ENCODE results near the gene NCAM2.

NCAM2 gene

DNA sequence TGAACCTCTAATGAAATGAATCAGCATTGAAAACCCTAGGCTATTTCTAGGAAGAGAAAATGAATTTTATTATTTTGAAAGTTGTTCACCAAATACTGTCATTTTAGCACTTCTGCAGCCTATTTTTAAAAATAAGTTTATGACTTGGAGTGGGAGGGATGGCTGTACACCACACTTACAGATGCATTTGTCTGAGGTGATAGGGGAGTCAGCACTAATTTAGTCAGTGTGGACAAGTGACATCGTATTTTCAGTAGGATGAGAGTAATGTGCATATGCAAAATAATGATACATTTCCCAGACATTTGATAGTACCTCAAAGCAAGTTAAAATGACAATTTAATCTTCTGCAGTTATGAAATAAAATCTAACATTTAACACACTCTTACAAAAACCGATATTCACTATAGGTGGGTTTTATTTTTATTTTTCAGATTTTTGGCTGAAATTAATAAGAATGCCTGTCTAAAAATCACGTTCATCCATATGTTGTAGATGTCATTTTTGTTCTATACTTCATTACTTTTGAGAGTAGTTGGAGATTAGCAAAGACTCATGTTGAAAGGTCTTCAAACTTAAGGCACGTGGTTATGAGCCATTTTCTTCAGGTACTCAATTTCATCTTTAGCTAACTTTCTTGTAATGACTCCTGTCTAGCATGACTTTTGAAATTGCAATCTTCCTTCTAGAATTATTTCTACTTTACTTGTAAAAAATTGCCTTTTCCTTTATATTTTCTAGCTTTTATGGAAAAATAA is 186.7 kb downstream of the NCAM2 start:
- H3K9me3 ChIP-seq: no peaks in the 10 kb centered on the region
- no peaks in the 10 kb centered on the region for H3K4me1 ChIP-seq
- no peak overlapping the region for H3K27ac ChIP-seq
- intact Hi-C loops (cut with DNase I; ENCODE audit: low total_unique reads): no loop called here
- TF ChIP-seq, protein P1, sequence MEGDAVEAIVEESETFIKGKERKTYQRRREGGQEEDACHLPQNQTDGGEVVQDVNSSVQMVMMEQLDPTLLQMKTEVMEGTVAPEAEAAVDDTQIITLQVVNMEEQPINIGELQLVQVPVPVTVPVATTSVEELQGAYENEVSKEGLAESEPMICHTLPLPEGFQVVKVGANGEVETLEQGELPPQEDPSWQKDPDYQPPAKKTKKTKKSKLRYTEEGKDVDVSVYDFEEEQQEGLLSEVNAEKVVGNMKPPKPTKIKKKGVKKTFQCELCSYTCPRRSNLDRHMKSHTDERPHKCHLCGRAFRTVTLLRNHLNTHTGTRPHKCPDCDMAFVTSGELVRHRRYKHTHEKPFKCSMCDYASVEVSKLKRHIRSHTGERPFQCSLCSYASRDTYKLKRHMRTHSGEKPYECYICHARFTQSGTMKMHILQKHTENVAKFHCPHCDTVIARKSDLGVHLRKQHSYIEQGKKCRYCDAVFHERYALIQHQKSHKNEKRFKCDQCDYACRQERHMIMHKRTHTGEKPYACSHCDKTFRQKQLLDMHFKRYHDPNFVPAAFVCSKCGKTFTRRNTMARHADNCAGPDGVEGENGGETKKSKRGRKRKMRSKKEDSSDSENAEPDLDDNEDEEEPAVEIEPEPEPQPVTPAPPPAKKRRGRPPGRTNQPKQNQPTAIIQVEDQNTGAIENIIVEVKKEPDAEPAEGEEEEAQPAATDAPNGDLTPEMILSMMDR (IDR thresholded peaks at IDR 0.05): no peak
- H3K36me3 ChIP-seq: no peaks in the 10 kb centered on the region
- H3K27me3 ChIP-seq: no peaks in the 10 kb centered on the region
- no peak overlapping the region for H3K4me3 ChIP-seq
- no peak for DNase-seq

DNA sequence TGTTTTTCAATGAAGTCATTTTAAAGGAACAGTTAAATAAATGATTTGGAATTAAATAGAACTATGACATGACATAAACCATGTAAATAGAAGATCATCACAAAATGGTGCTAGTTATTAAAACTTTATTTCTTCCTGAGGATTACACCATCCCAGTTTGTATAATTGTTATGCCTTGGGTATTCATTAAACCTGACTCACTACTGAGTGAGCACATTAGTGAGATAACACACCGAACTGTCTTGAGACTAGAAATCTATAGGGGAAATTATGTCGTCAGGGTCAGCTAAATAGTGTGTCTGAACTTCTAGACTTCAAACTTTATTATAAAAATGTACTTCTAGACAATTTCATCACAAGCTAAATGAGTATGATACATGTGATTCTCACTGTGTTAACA is 189.4 kb downstream of the NCAM2 start:
- intact Hi-C loops (cut with DNase I; ENCODE audit: low total_unique reads): no loop called here
- no peak overlapping the region for H3K4me3 ChIP-seq
- H3K9me3 ChIP-seq: no peaks in the 10 kb centered on the region
- no peaks in the 10 kb centered on the region for H3K27me3 ChIP-seq
- H3K36me3 ChIP-seq: no peaks in the 10 kb centered on the region
- H3K4me1 ChIP-seq: no peaks in the 10 kb centered on the region
- TF ChIP-seq, protein P1 (IDR thresholded peaks at IDR 0.05): no peak
- no peak for DNase-seq
- H3K27ac ChIP-seq: no peak overlapping the region

DNA sequence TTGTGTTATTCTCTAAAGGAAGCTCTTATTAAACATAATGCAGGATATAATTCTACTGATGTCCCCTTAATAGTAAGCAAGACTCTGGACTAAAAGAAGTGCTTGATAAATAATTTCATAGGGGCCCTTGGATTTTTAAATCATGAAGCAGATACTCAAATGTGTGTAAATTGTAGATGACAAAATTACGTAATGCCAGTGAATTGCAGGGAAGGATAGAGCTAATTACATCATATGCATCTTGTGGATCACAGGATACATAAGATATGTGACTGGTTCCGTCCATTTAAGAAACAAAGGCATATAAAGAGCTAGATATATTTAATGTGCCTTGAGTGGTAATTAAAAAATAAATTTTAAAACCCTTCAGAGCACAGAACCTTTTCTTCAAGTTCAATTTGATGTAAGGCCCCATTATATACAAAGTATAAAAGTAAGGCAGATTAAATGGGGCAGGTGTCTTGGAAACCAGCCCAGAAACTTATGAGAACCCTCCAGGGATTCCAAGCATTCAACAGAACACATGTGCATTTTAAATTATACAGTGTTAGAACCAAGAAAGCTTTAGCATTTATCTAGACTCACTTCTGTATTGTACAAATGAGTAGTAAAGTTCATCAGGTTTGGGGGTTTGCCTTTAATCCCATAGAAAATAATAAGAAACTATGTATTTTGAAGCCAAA is 190.4 kb downstream of the NCAM2 start:
- H3K27me3 ChIP-seq: no peaks in the 10 kb centered on the region
- H3K4me1 ChIP-seq: no peaks in the 10 kb centered on the region
- no peaks in the 10 kb centered on the region for H3K36me3 ChIP-seq
- no peak overlapping the region for H3K27ac ChIP-seq
- H3K4me3 ChIP-seq: no peak overlapping the region
- TF ChIP-seq, protein P1 (IDR thresholded peaks at IDR 0.05): no peak
- no peak for DNase-seq
- H3K9me3 ChIP-seq: no peaks in the 10 kb centered on the region
- intact Hi-C loops (cut with DNase I; ENCODE audit: low total_unique reads): no loop called here

DNA sequence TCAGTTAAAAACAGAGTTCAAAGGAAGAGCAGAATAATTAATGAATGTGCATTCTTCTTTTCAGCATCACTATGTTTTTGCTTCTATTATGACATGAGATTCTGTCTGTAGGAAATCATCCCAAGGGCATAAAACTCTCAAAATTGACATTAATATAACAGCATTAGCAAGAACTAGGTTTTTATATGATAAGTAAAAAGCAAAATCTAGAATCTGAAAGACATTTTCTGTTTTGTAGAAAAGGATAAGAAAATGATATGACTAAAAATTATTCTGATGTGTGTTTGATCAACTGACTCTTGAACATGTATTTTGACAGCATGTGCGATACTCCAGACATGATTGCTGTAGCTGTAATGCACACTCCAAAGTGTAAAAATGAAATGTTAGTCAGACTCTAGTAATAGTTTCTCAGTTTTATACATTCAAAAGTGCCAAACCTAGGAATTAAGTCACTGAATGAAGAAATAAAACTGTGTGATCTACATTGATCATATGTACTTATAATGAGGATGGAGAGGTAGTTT is 197.3 kb downstream of the NCAM2 start:
- TF ChIP-seq, protein P1 (IDR thresholded peaks at IDR 0.05): no peak
- no peak for DNase-seq
- intact Hi-C loops (cut with DNase I; ENCODE audit: low total_unique reads): no loop called here

DNA sequence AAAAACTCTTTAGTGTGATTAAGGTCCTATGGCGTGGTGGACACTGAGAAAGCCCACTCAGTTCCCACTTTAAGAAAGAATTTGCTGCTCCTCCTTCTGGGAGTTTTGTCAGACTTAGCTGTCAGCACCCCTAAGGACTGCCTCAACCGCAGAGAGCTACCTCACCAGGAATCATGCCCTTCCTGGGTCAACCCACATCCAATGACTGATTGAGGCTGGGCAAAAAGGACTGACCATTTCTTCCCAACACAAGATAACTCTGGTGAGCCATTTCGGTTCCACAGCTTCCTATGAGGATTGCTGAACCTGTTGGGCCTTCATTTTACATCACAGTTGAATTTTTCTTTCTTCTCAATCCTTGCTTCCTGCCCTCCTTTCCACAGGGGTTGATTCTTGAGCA is 197.9 kb downstream of the NCAM2 start:
- intact Hi-C loops (cut with DNase I; ENCODE audit: low total_unique reads): no loop called here
- Histone ChIP-seq H3K9me3 (no peaks in the 10 kb centered on the region), H3K27ac (no peak overlapping the region), H3K4me3 (no peak overlapping the region), H3K36me3 (no peaks in the 10 kb centered on the region), H3K4me1 (peaks cover 0 to 24% (median 4%) of the 10 kb centered on the region in 4 donors), H3K27me3 (no peaks in the 10 kb centered on the region)
- DNase-seq: no peak
- TF ChIP-seq, protein P1 (IDR thresholded peaks at IDR 0.05): no peak

More for the DNA sequence above, 197.3 kb downstream of the NCAM2 start:
- Histone ChIP-seq H3K4me3 (no peak overlapping the region), H3K27me3 (no peaks in the 10 kb centered on the region), H3K36me3 (no peaks in the 10 kb centered on the region), H3K4me1 (peaks cover 0 to 19% (median 4%) of the 10 kb centered on the region in 4 donors), H3K9me3 (no peaks in the 10 kb centered on the region), H3K27ac (no peak overlapping the region)

Measured in tibial artery (tissue), 4 donors.